ENCODE data around the gene ATP10A.

DNA sequence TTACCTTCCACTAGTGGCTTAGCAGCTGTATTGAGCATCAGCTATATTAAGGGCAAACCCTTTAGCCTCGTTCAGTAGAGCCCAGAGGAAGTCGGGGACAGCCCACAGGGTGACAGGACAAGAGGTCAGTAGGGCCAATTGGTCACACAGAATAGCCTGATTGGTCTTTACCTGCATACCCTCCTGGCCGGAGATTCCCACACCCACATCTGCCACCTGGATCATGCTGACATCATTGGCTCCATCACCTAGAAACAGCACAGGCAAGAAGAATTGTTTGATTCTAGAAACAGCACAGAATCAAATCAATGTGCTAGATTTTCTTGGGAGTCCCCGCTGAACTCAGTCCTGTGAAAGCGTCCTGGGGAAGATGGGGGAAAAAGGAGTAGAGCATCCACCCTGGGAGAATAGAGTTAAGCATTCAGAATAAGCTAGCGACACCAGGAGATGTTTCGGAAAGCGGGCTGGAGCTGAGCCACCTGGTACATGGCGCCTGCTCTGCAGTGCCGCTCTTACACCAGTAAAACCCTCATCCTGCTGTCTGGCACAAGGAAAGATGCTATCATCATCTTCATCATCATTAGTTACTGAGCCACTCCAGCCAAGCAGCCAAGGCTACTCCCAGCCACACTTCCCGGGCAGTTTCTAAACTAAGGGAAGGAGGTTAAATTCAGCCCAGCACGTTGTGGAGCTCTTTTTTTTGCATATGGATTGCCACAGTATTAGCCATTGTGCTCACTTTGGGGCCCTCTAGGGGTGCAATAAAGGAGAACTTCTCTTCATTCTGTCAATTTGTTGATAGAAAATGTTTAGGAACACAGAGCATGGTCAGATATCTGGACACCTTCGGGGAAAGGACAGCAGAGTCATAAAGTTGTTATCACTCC lies 171.3 kb downstream of the ATP10A start:
- TF ChIP-seq ETS2 (tag; IDR thresholded peaks at IDR 0.05; ENCODE audit: borderline replicate concordance, poor library complexity, severe bottlenecking) (no peak), ZNF140 (CRISPR knock-in tag; IDR thresholded peaks at IDR 0.05) (no peak), CREB1 (IDR thresholded peaks at IDR 0.05) (no peak), CREB1 (CRISPR knock-in tag; IDR thresholded peaks at IDR 0.05) (no peak), RBBP5 (IDR thresholded peaks at IDR 0.05; ENCODE audit: borderline replicate concordance, insufficient read depth, low read length, poor library complexity, severe bottlenecking) (no peak), GTF2F1 (IDR thresholded peaks at IDR 0.05; ENCODE audit: low read depth, low read length) (no peak), HDAC3 (IDR thresholded peaks at IDR 0.05; ENCODE audit: borderline replicate concordance, partially characterized antibody) (no peak), MAX (CRISPR knock-in tag; IDR thresholded peaks at IDR 0.05) (no peak), ZNF121 (CRISPR knock-in tag; conservative IDR thresholded peaks at IDR 0.05) (no peak), EZH2 (IDR thresholded peaks at IDR 0.05; ENCODE audit: borderline replicate concordance, low read depth, low read length) (no peak), POLR2A (conservative IDR thresholded peaks at IDR 0.05) (no peak), ZNF668 (CRISPR knock-in tag; IDR thresholded peaks at IDR 0.05) (no peak), MLX (CRISPR knock-in tag; conservative IDR thresholded peaks at IDR 0.05) (no peak), PATZ1 (CRISPR knock-in tag; IDR thresholded peaks at IDR 0.05; ENCODE audit: borderline replicate concordance) (no peak)
- TF ChIP-seq, protein P1, sequence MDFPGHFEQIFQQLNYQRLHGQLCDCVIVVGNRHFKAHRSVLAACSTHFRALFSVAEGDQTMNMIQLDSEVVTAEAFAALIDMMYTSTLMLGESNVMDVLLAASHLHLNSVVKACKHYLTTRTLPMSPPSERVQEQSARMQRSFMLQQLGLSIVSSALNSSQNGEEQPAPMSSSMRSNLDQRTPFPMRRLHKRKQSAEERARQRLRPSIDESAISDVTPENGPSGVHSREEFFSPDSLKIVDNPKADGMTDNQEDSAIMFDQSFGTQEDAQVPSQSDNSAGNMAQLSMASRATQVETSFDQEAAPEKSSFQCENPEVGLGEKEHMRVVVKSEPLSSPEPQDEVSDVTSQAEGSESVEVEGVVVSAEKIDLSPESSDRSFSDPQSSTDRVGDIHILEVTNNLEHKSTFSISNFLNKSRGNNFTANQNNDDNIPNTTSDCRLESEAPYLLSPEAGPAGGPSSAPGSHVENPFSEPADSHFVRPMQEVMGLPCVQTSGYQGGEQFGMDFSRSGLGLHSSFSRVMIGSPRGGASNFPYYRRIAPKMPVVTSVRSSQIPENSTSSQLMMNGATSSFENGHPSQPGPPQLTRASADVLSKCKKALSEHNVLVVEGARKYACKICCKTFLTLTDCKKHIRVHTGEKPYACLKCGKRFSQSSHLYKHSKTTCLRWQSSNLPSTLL (IDR thresholded peaks at IDR 0.05): no peak
